PC-3 (cell line): ENCODE data around the gene RCAN2.

Experiments
- EZH2 ChIP-seq: fragments of 300-600 bp; sonication (generic); IDR thresholded peaks from one replicate; pipeline ENCODE4 v1.6.1; 2017; ENCODE audit warnings: antibody characterized with exemption, mild to moderate bottlenecking, low read length; ENCODE audit not compliant: unreplicated experiment
- EZH2phosphoT487 ChIP-seq: fragments of 300-600 bp; sonication (generic); IDR thresholded peaks from 2 replicates; pipeline ENCODE4 v1.6.1; 2018; ENCODE audit warnings: mild to moderate bottlenecking, antibody characterized with exemption, low read length, borderline replicate concordance
- TF ChIP-seq, protein P1 (sequence below): fragments of 300-600 bp; sonication (generic); conservative IDR thresholded peaks from 2 replicates; pipeline ENCODE4 v1.5.1; 2017; ENCODE audit warnings: antibody characterized with exemption, low read depth, mild to moderate bottlenecking, low read length

DNA sequence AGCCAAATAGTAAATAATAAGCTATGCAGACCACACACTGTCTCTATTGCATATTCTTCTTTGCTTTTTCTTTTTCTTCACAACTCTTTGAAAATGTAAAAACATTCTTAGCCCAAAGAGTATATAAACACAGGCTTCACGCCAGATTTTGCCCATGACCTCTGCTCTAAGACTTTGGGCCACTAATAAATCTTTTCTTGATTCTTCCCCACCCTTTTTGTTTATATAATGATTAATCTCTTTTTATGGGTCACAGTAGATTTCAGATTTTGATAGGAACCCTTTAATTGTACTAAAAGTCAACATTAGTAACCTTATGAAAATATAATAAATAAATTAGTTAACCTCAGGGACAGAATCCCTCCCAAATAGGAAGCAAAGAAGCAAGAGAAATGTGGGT, 304.7 kb downstream of the RCAN2 start:
- TF ChIP-seq, protein P1, sequence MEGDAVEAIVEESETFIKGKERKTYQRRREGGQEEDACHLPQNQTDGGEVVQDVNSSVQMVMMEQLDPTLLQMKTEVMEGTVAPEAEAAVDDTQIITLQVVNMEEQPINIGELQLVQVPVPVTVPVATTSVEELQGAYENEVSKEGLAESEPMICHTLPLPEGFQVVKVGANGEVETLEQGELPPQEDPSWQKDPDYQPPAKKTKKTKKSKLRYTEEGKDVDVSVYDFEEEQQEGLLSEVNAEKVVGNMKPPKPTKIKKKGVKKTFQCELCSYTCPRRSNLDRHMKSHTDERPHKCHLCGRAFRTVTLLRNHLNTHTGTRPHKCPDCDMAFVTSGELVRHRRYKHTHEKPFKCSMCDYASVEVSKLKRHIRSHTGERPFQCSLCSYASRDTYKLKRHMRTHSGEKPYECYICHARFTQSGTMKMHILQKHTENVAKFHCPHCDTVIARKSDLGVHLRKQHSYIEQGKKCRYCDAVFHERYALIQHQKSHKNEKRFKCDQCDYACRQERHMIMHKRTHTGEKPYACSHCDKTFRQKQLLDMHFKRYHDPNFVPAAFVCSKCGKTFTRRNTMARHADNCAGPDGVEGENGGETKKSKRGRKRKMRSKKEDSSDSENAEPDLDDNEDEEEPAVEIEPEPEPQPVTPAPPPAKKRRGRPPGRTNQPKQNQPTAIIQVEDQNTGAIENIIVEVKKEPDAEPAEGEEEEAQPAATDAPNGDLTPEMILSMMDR: no peak
- TF ChIP-seq EZH2: no peak
- TF ChIP-seq EZH2phosphoT487: no peak
